ENCODE results near the gene CFAP58.

CFAP58 gene

GRCh38 chr10:104323085-104323484 is 30.5 kb upstream of the CFAP58 start:
- DNase-seq: no peak

- no peak for DNase-seq
These were observed 29.9 kb upstream of the CFAP58 start for GRCh38 chr10:104323760-104324201.

DNA sequence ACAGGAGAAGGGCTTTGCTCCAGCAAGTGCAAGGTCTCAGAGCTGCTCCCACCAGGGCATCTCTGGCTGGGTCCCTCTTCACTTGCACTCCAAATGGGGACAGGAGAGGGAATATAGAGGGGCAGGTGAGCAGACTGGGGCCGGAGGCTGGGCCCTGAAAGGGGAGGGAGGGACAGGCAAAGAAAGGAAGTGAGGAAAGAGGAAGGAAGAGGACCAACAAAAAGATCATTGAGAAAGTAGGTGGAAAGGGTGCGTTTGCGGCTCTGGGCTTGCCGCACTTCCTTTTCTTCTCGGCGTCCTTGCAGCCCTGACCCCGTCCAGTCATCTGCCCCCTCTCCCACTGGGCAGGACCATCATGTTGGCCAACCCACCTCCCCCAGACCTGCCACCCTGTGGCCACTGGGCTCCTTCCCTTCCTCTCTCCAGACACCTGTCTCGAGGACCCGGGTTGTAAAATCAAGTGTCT is 29.4 kb upstream of the CFAP58 start:
- no peak for DNase-seq

DNA sequence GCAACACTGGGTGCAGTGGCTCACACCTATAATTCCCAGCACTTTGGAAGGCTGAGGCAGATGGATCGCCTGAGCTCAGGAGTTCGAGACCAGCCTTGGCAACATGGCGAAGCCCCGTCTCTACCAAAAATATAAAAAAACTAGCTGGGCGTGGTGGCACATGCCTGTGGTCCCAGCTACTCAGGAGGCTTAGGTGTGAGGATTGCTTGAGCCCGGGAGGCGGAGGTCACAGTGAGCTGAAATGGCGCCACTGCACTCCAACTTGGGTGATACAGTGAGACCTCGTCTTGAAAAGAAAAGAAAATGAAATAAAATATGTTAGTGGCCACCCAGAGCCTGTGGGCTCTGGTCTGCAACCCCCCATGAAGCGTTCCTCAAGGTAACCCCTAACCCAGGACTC is 28.7 kb upstream of the CFAP58 start:
- DNase-seq: no peak

DNA sequence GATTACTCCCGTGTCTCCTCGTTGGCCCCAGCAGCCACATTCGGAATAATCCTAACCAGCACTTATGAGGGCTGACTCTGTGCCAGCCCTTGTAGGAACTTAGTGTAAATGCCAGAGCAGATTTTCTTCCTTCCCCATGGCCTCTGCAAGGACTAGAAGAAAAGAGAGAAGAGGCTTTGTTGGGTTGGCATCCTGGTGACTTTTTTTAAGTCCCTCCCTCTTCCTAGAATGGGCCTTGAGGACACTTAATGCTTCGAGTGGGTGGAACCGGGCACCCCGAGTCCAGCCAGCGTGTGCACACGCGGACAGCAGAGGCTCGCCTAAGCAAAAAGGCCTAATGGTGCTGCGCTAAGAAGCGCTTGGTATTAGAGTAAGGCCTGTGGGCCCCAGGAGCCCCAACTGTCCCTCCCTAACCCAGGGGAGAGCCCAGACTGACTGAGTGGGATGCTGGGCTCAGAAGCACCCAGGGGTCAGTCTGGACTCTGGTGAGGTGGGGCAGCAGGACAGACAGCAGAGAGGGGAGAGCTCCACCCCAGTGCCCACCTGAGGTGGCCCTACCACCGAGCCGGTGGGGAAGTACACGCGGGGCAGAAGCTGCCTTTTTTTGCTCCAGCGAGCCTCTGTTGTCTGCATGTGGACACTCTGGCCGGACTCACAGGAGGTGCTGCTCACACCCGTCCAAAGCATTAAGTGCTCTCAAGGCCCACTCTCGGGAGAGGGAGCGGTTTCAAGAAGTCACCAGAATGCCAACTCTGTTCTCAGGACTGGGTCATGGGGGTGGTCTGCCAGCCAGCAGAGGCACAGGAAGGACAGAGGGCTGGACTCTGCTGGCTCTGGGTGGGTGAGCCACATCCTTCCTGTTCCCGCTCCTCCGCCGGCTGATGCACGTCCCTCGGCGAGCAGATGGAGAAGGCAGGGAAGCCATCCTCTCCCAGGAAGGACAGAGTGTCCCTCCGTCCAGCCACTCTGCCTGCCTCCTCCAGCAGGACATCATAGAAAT is 27.9 kb upstream of the CFAP58 start:
- no peak for DNase-seq

DNA sequence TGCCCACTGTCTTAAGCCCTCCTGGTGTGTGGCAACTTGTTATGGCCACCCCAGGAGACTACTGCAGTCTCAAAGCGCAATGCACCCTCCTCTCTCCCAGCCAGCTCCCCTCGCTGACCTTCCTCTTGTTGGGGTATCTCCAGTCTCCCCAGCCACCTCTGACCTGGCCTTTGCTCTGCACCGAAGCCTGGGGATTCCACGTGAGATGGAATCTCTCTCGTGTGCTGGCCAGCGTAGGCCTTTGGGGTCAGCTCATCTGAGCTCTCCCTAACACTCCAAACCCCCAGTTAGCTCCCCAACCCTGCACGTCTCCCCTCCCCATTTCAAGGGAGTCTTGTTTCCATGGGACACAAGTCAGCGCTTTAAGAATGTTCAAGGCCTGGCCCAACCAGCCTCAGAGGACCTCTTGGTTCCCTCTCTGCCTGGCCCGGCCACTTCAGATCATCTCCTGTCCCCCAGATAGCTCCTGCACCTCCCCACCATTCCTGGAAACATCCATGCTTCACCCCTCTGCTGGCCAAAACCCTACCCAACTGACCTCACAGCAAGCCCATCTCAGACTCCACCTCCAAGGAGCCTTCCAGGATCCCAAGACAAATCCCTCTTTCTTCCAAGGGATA is 26.5 kb upstream of the CFAP58 start:
- DNase-seq: no peak

DNA sequence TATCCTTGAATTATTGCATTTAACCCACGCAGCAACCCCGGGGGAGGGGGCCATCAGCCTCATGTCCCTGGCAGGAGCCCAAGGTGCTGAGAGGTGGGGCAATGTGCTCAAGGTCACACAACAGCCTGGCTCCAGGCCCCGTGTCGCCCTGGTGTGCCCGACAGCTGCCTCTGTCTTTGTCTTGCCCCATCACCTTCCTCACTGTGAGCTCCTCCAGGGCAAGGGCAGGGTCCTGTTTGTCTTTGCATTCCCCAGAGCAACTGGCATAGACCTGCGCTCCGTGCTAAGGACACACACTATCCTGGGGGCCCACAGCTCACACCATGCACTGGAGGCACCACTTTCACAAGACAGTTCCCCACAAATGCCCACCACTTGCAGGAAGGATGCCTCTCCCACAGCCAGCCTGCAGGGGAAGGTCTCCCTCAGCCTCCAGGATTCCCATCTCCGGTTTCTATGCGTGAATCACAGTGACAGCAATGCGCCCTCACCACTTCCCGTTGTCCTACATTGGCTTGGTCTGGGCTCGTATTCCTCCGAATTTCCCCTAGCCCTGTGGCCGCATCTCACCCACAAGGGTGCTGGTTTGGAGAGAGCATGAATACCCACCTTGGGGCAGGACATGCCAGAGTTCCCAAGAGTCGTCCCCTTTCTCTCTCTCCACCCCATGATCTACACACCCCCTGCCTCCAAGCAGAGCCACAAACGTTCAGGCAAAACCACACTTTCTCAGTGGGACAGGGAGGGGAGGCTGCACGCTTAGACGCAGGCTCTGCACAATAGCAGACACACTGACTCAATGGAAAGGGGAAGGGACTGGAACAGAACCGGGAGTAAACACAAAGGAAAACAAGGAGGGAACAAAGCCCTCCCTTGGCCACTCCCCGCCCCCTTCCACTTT is 25.6 kb upstream of the CFAP58 start:
- DNase-seq: peak; percentile 83

GRCh38 chr10:104328646-104328895 is 25.1 kb upstream of the CFAP58 start:
- DNase-seq: no peak

- DNase-seq: peak; percentile 91
These were observed 24.5 kb upstream of the CFAP58 start for GRCh38 chr10:104328896-104329710.

DNA sequence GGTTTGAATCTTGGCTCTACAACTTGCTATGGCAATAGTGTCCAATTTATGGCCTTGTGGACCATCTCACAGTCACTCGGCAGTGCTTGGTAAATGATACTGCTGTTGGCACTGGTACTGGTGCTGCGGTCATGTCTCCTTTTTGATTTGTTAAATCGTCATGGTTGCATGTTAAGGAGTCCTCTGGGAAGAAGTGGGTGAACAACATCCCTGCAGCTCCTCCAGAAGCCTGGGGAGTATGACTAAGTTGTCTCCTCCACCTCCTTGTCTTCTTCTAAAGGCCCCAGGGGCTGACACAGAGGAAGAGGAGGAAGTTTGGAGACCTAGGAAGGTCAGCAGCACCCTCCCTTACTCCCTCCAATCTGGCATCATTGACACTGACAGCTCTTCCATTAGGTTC is 23.9 kb upstream of the CFAP58 start:
- DNase-seq: peak; percentile 42

DNA sequence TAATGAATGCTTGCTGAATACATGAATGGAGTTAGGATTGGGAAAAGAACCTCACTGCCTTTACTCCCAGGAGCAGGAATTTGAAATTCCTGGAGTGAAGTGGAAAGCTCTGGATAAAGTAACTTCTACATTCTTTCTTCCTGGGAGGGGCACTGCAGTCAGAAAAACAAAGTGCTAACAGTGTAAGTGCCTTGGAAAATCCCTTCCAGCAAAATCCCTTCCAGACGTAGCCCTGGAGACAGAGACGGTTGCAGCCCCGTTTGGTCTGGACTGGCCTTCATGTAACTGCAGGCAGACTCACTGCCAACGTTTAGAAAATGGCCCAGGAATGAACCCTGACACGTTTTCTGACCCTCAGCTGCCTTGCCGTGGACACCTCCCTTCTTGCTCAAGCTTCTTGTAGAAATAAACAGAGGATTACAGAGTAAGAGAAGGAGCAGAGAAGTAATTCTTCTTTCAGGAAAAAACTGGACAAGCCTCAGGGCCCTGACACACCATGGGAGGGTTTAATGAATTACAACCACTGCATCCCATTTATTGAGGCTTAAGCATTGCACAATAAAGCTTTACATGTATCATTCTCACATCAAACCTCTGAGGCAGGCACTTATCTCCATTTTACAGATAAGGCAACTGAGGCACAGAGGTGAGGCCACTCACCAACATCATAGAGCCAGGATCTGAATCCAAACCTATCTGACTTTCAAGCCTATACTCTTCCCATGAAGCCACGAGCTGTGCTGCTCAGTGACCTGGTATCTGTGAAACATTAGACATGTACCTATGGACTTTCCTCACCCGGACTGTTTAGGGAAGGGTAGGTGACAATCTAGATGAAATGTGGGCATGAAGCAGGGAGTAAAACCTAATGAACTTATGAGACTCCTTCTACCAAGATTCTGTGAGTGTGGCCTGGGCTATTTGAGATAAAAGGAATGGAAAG is 23.2 kb upstream of the CFAP58 start:
- peak; percentile 38 for DNase-seq

DNA sequence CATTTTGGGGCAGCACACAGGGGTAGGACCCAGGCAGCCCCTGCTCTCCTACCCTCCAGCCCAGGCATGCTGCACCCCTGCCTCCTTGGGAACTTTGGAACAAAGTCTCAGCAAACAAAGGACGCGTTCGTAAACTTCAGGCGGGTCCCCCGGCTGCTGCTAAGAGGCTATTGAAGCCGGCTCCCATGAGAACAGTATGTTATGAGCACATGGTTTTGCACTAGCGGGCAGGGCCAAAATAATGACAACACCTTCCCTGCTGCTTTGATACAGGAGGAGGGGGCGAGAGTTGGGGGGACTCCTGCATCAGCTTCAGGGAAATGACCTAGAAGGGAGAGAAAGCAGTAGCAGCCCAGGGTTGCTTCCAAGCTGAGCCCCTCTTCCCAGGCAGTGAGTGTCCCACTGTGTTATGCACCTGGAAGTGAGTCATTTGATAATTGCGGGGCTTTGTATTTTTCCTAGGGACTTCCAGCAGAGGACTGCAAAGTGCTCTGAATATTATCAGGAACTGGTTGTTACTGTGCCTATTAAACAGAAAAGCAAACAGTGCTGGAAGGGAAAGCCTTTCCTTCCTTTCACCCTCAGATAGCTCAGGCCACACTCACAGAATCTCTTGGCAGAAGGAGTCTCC is 22.3 kb upstream of the CFAP58 start:
- DNase-seq: peak; percentile 95

GRCh38 chr10:104332243-104333031 is 21.2 kb upstream of the CFAP58 start:
- DNase-seq: no peak

DNA sequence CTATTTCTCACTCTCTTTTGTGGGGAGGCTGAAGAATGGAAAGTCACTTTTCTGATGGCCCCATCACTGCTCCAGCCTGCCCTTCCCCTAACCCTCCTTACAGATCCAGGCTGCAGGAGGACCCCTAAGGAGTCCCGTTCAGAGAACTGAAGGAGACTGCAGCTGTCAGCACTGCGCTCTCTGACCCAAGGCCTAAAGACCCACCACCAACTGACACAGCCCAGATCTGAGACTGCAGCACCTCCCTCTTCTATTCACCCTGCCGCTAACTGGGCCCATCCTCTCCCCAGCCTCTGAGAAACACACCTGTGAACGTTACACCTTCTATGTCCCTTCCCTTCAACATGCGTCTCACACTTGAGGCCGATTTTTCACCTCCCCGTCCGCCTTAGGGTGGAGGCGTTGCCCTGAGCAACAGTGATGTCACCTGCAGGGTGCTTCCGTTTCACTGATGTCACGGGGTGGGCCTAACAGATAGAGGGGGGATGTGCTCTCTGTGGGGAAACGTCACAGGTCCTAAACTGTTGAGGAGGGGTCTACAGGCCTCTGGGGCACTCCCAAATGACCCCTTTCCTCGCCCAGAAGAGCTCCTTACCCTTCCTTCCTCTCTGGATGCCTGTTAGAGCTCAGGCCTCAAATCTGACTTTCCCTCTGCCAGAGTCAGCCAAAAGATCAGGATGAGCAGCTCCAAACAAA is 20.5 kb upstream of the CFAP58 start:
- no peak for DNase-seq

DNA sequence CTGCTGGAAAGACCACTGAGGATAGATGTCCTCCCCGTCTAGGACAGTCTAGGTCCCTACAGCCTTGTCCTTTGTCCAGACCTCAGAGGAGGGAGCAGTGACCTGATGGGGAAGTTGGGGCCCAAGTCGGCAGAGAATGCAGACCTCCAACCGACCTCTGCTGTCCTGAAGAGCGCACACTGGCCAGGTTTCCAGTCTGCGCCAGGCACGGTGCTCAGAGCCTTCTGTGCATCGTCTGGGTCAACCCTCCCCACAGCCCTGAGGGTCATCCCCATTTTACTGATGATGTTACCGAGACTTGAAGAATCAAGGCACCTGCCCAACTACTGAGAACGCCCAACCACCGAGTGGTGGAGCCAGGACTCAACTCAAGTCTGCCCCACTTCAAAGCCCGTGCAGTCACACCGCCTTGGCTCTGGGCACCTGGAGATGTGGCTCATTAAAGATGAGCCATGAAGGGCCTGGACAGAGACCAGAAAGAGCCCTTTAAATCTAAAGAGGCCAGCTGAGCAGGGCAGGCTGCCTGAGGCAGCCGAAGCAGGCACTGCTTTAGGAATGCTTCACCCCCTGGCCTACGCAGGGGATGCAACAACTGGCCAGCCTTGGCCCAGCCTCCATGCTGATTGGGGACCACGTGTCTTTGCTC is 19.8 kb upstream of the CFAP58 start:
- no peak for DNase-seq

DNA sequence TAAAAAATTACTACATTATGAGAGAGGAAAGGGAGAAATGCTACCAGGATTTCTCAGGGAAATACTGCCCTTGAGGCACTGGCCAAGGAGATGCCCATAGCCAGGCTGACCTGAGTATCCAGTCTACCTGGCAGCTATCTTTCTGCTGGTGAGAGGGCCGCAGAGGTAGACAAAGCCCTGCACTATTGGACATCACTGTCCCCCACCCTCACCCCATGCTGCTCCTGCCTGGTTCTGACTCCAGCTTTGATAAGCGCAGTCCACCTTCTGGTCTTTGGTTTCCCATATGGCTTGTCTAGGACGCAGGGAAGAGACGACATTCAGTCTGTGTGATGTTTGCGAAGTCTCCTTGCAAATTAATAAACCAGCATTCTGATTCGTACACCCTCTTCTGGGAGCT is 19.1 kb upstream of the CFAP58 start:
- peak; percentile 74 for DNase-seq

DNA sequence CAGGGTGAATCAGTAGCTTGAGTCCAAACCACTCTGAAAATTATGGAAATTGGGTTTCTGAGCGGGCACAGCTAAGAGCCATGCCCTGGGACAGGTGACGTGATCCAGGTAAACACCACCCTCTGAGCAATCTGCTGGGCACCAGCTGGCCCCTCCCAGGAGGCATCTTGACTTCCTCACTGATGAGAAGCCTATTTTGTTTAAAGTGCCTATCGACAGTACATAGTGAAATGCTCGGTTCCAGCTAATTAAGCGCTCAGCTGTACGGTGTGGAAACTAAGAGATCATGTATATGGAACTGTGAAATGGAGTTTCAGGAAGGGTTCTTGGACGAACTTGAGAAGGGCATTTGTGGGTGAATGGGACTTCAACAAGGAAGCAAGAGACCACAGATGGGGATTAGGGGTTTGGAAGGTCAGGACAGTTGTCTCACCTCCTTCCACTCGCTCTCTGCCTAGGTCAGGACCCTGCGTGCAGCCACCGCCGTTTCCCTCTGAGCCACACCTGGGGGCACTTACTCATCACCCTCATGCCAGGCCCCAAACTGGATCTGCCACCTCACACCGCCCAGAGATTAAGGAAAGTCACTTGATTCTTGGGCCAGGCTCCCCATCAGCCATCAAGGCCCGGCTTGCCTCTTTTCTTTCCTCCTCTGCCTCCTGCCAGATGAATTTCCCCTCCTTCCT is 18.5 kb upstream of the CFAP58 start:
- DNase-seq: peak; percentile 90
